Epithelial cell of proximal tubule (primary cell): ENCODE data around the gene DOCK7. TPM values are rescaled to one million over a fixed set of nuclear protein-coding genes. Genes with fewer than 3 reads are reported as not detected.

Experiments
- DNase-seq: peaks from one replicate; pipeline ENCODE4 v3.0.0-alpha.2; 2011; ENCODE audit warnings: low read depth
- H3K4me3 ChIP-seq: 2 replicates; pipeline ENCODE4 v1.5.1; 2011; ENCODE audit warnings: low read depth, mild to moderate bottlenecking, low read length
- CTCF ChIP-seq: conservative IDR thresholded peaks from 2 replicates; pipeline ENCODE4 v1.5.1; 2012; ENCODE audit warnings: low read depth, mild to moderate bottlenecking, low read length
- total RNA-seq: library from RNA; depleted of rRNA; stranded (reverse); fragments of >200 nt; gene quantifications from 2 replicates; pipeline ENCODE4 v1.2.3, GENCODE V29; 2015

The DOCK7 gene
- total RNA-seq, 1 donor from 2014 or later: 72.9 TPM

GRCh38 chr1:62436039-62436465 lies 252.1 kb downstream of the DOCK7 start:
- DNase-seq: no peak
- no peak for TF ChIP-seq CTCF
- peak overlapping the region; percentile 97 for H3K4me3 ChIP-seq

- peak overlapping the region; percentile 97 for H3K4me3 ChIP-seq
- DNase-seq: no peak
- TF ChIP-seq CTCF: no peak
These were observed 252.8 kb downstream of the DOCK7 start for GRCh38 chr1:62435231-62436038.

GRCh38 chr1:62434618-62435001 lies 253.6 kb downstream of the DOCK7 start:
- no peak for TF ChIP-seq CTCF
- H3K4me3 ChIP-seq: no peak overlapping the region
- DNase-seq: no peak

GRCh38 chr1:62433861-62434617 lies 254.1 kb downstream of the DOCK7 start:
- peak; percentile 9 for TF ChIP-seq CTCF
- no peak for DNase-seq

GRCh38 chr1:62429581-62429980 lies 258.6 kb downstream of the DOCK7 start:
- no peak for DNase-seq
- no peak overlapping the region for H3K4me3 ChIP-seq
- TF ChIP-seq CTCF: no peak

More at GRCh38 chr1:62433861-62434617, 254.1 kb downstream of the DOCK7 start:
- no peak overlapping the region for H3K4me3 ChIP-seq

- no peak for DNase-seq
- no peak for TF ChIP-seq CTCF
These were observed 259.8 kb downstream of the DOCK7 start for GRCh38 chr1:62428351-62428750.

GRCh38 chr1:62426794-62427193 lies 261.4 kb downstream of the DOCK7 start:
- TF ChIP-seq CTCF: no peak
- DNase-seq: no peak
- H3K4me3 ChIP-seq: no peak overlapping the region

More at GRCh38 chr1:62428351-62428750, 259.8 kb downstream of the DOCK7 start:
- H3K4me3 ChIP-seq: no peak overlapping the region
